Measurements from ENCODE around the gene TBC1D5.

DNA sequence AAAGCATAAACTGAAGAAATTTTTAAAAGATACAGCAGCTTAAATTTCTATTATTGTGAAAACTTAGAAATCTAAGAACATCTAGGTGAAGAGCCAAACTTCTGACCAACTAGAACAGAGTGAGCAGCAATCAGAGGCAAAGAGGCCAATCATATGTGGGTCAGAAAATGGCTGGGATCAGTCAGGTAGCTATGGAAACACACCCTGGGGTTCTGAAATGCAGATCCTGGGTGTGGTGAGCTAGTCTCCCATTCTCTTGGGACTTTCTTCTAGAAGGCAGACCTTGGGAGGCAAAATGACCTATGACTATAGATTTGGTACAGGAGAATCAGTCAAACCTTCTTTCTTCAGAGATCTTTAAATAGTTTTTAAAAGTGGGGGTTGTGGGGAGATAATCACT is 385.8 kb downstream of the TBC1D5 start:
- no peak for TF ChIP-seq RCOR1 (IDR thresholded peaks at IDR 0.05; ENCODE audit: insufficient replicate concordance, low read length)
- TF ChIP-seq, protein P1, sequence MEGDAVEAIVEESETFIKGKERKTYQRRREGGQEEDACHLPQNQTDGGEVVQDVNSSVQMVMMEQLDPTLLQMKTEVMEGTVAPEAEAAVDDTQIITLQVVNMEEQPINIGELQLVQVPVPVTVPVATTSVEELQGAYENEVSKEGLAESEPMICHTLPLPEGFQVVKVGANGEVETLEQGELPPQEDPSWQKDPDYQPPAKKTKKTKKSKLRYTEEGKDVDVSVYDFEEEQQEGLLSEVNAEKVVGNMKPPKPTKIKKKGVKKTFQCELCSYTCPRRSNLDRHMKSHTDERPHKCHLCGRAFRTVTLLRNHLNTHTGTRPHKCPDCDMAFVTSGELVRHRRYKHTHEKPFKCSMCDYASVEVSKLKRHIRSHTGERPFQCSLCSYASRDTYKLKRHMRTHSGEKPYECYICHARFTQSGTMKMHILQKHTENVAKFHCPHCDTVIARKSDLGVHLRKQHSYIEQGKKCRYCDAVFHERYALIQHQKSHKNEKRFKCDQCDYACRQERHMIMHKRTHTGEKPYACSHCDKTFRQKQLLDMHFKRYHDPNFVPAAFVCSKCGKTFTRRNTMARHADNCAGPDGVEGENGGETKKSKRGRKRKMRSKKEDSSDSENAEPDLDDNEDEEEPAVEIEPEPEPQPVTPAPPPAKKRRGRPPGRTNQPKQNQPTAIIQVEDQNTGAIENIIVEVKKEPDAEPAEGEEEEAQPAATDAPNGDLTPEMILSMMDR (conservative IDR thresholded peaks at IDR 0.05; ENCODE audit: low read depth, low read length) = no peak
- TF ChIP-seq MXI1 (IDR thresholded peaks at IDR 0.05; ENCODE audit: borderline replicate concordance, low read depth, low read length) = no peak
- TF ChIP-seq RAD21 (IDR thresholded peaks at IDR 0.05; ENCODE audit: low read length) = no peak
- TF ChIP-seq, protein P2, sequence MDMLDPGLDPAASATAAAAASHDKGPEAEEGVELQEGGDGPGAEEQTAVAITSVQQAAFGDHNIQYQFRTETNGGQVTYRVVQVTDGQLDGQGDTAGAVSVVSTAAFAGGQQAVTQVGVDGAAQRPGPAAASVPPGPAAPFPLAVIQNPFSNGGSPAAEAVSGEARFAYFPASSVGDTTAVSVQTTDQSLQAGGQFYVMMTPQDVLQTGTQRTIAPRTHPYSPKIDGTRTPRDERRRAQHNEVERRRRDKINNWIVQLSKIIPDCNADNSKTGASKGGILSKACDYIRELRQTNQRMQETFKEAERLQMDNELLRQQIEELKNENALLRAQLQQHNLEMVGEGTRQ (IDR thresholded peaks at IDR 0.05; ENCODE audit: low read depth, low read length) = no peak
- no peak for TF ChIP-seq POLR2A (IDR thresholded peaks at IDR 0.05; ENCODE audit: low read depth, low read length)
- TF ChIP-seq SMC3 (IDR thresholded peaks at IDR 0.05; ENCODE audit: low read depth, low read length) = no peak
- no peak for TF ChIP-seq CHD1 (IDR thresholded peaks at IDR 0.05; ENCODE audit: low read depth, low read length)
- TF ChIP-seq CEBPB (IDR thresholded peaks at IDR 0.05; ENCODE audit: low read depth, low read length) = no peak
- TF ChIP-seq MAFK (IDR thresholded peaks at IDR 0.05; ENCODE audit: low read depth, low read length) = no peak

Data from IMR-90 (cell line).